HG03457 (cell line): ENCODE data around the gene PRKAR1A.

ENCODE experiments used
- ATAC-seq: cut with Tn5 transposase; IDR thresholded peaks from one replicate; pipeline ENCODE4 v1.9.1; 2021; ENCODE audit warnings: moderate number of reproducible peaks; ENCODE audit not compliant: unreplicated experiment

Gene PRKAR1A

GRCh38 chr17:68596411-68596945 is 84.2 kb downstream of the PRKAR1A start:
- no peak for ATAC-seq

DNA sequence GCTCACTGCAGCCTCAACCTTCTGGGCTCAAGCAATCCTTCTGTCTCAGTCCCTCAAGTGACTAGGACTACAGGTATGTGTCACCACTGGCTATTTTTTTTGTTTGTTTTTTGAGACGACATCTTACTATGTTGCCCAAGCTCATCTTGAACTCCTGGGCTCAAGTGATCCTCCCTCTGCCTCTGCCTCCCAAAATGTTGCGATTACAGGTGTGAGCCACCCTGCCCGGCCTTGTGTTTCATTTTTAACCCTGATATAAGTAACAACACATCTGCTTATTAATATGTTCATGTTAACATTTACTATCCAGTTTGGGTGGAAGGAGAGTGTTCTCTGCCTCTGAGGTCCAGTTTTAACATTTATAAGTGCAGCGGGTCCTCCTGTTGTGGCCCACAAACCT is 85.8 kb downstream of the PRKAR1A start:
- ATAC-seq: no peak

DNA sequence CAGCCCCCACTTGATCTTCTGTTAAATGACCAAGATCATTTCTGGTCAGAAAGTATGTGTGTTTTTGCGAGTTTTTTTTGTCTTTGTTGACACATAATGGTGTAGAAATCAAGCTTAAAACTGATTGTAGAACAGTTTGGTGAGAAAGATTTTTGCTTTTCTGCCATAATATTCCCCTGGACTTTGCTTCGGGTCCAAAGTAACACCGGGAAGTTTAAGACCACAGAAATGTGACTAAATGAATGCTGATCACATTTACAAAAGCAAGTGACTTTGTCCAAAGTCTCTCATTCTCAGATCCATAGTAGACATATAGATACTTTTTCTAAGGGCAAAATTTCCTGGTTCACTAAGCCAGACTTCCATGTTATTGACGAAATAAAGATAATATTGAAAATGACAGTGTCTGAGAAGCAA is 86.3 kb downstream of the PRKAR1A start:
- ATAC-seq: no peak

DNA sequence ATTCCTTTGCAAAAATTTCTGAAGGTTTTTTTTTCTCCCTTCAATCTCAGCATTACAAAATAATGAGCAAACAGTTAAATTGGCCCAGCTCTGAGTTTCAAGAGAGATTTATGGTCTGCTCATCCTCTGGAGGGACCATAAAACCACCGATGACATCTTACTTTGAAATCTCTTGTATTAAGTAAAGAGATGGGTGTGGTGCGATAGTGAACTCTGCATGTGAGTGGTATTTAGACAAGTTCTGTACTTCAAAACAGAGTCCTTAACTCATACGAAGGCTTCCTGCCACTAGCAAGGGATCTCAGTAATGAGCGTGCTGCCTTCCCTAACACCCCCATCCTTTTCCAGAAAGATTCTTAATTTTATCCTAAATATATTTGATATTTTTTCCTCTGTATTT is 86.9 kb downstream of the PRKAR1A start:
- ATAC-seq: no peak

GRCh38 chr17:68599552-68600066 is 87.4 kb downstream of the PRKAR1A start:
- ATAC-seq: no peak

DNA sequence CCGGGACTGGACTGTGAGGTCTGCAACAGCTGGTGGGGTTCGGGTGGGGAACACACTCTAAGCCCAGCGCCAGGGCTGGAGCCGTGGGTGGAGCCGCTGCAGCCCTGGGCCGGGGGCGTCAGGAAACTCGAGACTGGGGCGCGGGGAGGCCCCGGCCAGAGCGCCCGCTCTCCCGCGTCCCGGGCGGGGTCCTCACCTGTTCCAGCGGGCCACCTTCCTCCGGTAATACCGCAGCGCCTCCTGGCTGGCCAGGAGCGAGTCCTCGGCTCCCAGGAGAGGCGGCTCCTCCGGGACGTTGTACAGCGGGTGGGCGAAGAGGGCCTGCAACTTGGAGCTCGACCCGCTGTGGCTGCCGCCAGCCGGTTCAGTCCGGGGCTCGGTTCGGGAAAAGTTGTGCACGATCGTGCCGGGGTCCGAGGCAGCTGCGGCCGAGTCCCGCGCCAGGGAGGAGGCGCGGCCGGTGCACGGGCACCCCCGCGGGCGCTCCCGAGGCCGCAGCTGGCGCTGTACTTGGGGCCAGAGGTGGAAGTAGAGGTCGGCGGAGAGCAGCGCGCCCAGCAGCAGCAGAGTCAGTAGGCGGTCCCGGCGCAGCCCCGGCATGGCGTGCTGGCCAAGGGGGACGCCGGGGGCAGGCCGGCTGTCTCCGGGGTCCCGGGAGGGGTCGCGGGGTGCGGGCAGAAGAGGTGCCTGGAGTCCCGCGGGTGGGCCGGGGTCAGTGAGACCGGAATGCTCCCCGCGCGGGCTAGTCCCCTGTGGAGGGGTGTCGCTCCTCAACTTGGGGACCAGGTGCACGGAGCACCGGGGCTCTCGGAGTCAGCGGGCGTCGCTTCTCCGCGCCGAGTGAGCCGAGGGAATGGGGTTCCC is 88.1 kb downstream of the PRKAR1A start:
- ATAC-seq: no peak
